ENCODE data around the gene PIGO.

The PIGO gene

DNA sequence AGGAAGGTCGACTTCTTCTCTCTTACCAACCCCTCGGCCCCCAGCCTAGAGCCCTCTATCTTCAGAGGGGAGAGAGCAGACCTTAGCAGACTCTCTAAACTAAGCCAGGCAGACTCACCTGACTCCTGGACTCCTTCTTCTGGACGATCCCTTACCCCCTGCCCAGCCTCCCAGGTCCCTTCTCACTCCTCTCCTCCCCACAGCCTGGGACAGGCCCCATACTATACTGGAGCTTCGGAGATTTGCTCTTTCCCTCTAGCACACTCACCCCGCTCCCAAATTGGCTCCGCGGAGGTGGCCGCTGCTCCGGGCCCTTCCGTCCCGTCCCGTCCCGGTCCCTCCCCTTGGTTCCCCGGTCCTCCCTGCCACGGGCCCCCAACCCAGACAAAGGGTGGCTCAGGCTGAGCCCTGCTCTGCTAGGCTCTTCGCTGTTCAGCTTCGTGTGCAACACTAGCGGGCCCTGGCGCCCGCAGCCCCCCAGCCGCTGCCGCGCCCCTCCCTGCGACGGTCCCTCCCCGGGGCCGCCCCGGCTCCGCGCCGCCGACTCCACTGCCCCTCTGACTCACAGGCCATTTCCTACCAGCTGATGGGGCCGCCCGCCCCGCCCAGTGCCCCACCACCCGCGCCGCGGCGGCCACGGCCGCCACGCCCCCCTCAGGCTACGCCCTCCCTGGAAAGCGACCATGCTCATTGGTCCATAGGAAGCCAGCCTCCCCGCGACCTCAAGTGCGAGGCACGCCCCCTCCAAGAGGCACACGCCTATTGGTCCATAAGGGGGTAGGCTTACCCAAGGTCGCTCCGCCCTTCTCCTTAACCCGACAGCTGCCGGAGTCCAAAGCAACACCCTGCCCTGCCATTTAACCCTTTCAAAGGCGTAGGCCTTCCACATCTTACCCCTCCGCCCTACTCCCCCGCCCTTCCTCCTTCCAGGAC, 14.9 kb upstream of the PIGO start:
- peak; percentile 96 for DNase-seq
- Mint-ChIP-seq H3K27ac (peak overlapping the region; percentile 91), H3K4me3 (peak overlapping the region; percentile 73), H3K4me1 (ENCODE audit: low read depth) (peaks cover 55% of the 10 kb centered on the region), H3K9me3 (no peaks in the 10 kb centered on the region), H3K27me3 (no peaks in the 10 kb centered on the region), H3K36me3 (ENCODE audit: low read depth) (peaks cover 5% of the 10 kb centered on the region)

DNA sequence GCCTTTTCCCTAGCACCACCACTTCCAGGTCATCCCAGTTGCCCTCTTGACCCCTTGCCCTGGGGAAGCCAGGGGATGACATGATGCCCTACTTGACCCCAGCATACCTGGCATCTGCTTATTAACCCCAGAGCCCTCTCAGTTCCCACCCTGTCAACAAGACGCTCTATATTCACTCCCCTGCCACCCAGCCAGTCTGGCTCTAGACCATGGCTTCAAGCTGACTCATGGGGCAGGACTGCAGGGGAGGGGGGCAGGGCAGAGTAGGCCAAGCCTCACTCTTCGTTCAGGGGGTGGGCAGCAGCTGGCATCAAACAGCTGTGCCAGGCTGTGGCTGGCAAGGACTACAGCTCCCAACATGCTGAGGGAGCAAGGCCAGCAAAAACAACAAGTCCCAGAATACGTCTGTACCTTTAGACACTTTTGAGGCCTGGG, 14.0 kb upstream of the PIGO start:
- DNase-seq = no peak
- no peaks in the 10 kb centered on the region for H3K9me3 Mint-ChIP-seq
- H3K27me3 Mint-ChIP-seq = no peaks in the 10 kb centered on the region
- peaks cover 13% of the 10 kb centered on the region for H3K36me3 Mint-ChIP-seq (ENCODE audit: low read depth)
- no peak overlapping the region for H3K27ac Mint-ChIP-seq
- peaks cover 46% of the 10 kb centered on the region for H3K4me1 Mint-ChIP-seq (ENCODE audit: low read depth)
- peak overlapping the region; percentile 73 for H3K4me3 Mint-ChIP-seq

DNA sequence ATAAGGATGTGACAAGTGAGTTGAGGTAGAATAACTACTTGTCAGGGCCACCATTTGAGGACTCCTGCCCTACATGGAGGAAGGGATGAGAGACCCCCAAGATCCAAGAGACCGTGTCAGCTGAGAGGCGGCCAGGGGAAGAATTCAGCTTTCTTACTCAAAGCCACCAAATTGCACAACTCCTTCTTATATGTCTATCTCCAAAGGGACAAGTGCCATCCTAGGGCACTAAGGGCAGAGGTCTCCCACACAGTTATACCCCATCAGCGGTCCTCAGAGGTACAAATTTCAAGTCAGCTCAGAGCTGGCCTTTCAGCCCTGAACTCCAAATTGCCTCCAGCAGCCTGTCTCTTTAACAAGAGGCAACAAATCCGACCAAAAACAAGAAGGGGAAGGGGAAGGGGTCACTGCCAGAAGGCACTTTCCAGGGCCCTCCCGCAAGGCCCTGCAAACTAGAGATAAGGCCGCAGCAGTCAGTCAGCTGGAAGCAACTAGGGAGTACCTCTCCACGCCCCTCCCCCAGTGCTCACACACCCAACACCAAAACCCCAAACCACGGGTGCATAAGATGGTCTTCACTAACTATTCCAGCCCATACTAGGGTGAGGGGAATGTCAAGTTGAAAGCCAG, 12.7 kb upstream of the PIGO start:
- Mint-ChIP-seq H3K9me3 (no peaks in the 10 kb centered on the region), H3K36me3 (ENCODE audit: low read depth) (peaks cover 13% of the 10 kb centered on the region), H3K4me1 (ENCODE audit: low read depth) (peaks cover 33% of the 10 kb centered on the region), H3K27me3 (no peaks in the 10 kb centered on the region), H3K4me3 (no peak overlapping the region), H3K27ac (peak overlapping the region; percentile 0)
- DNase-seq = no peak

DNA sequence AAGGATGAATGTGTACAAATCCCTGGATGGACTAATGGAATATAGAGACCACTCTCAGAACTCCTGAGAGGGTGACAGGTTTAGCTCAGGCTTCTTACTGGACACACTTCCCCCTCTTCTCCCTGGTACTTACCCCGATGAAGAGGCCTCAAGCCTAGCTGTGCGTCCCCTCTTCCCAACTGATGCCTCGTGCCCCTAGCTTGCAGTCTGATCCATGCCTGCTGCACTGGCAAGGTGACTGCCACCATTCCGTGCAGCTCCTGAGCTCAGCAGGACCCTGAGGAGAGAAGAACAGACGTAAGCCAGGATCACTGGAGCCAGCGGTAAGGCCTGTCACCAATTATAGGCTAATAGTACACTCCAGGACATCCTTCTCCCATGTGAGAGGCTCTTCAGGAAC, 12.1 kb upstream of the PIGO start:
- Mint-ChIP-seq H3K4me1 (ENCODE audit: low read depth) (peaks cover 32% of the 10 kb centered on the region), H3K36me3 (ENCODE audit: low read depth) (peaks cover 13% of the 10 kb centered on the region), H3K27me3 (no peaks in the 10 kb centered on the region), H3K9me3 (no peaks in the 10 kb centered on the region), H3K4me3 (no peak overlapping the region), H3K27ac (peak overlapping the region; percentile 0)
- DNase-seq = no peak

DNA sequence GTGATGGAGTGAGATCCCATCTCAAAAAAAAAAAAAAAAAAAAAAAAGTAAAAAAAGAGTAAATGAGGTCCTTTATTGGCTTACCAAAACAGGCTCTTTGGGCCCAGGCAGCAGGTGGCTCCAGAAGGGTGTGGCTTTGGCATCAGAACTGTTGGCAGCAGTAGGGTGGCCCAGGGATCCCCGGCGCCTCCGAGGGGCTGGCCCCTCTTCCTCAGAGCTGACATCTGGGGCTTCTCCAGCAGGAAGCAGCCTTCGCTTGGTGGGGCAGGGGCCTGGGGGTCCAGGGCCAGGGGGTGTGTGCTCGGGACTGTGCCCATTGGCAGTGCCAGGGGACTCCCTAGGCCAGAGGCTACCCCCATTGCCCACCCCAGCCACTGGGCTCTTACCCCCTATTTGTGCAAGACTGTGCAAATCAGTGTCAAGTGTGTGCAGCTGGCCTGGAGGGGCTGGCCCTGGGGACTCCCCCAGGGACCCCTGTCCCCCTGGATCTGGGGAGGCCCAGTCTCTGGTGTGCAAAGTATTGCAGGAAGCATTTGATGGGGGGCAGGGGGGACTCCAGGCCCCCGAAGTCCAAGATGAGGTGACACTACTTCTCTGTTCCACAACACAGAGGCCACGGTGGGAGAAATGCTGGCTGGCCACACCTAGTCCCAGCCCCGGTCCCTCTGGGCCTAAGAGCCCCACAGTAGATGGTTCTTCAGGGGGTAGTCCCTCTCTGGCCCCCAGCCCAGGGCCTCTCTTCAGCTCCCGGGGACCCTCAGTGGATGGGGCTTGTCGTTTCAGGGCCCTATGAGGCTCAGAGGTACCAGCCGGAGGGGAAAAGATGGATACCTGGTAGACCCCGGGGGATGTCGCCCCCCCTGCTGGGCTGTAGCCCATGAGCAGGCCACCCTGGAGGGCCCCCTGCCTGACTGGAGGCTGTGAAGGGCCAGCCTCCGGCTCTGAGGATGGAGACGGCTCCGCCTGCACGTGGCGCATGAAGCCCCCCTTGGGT, 11.2 kb upstream of the PIGO start:
- Mint-ChIP-seq H3K4me1 (ENCODE audit: low read depth) (peaks cover 32% of the 10 kb centered on the region), H3K9me3 (no peaks in the 10 kb centered on the region), H3K27ac (no peak overlapping the region), H3K4me3 (no peak overlapping the region), H3K27me3 (no peaks in the 10 kb centered on the region), H3K36me3 (ENCODE audit: low read depth) (peaks cover 20% of the 10 kb centered on the region)
- no peak for DNase-seq

DNA sequence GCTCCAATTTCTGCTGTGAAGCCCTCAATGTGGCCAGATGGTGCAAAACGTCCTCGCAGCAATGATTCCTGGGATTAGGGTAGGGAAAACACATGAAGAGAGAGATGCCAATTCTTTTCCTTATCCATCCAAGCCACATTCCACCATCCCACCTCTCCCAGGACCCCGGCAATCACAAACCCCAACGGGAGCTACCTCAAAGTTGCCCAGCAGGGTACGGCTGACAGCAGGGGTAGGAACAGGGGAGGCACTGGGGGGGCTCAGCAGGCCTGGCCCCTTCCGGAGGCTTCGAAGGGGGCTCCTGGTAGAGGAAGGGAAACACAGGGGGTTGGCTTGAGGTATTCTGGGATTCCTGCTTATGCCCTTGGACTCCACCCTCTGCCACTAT, 9.9 kb upstream of the PIGO start:
- H3K27me3 Mint-ChIP-seq = no peaks in the 10 kb centered on the region
- no peak overlapping the region for H3K27ac Mint-ChIP-seq
- H3K36me3 Mint-ChIP-seq (ENCODE audit: low read depth) = peaks cover 33% of the 10 kb centered on the region
- H3K9me3 Mint-ChIP-seq = no peaks in the 10 kb centered on the region
- H3K4me1 Mint-ChIP-seq (ENCODE audit: low read depth) = peaks cover 31% of the 10 kb centered on the region
- H3K4me3 Mint-ChIP-seq = no peak overlapping the region
- DNase-seq = no peak

DNA sequence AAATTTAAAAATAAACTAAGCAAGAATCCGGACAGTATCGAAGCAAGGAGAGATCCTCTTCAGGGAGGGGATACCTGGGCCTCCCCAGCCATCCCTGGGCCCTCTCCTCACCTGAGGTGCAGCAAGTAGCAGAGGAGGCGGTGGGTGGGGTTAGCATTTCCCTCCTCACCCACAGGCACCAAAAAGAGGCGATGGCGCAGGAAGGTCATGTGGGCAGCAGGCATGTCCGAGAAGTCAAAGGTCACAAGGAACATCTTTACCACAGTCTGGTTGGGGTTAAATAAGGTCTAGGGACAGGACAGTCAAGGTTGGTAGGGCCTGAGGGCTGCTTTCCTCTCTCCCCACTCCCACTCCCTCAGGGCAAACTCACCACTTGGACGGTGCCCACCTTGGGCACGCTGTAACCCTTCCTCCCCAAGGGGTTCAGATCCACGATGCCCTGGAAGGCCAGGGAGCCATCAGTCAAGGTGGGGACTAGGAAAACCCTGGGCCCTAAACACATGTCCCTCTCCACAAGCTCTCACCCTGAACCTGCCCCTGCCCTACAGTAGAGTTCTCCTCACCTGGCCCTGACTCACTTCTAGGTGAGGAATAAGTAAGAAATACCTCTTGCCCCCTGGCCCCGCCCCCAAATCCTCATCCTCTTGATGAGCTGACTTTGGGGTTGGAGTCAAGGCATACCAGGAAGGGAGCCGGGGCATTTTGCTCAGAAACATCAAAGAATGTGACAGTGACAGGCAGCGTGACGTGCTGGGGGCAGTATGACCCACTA, 9.4 kb upstream of the PIGO start:
- Mint-ChIP-seq H3K9me3 (no peaks in the 10 kb centered on the region), H3K27ac (no peak overlapping the region), H3K4me1 (ENCODE audit: low read depth) (peaks cover 33% of the 10 kb centered on the region), H3K4me3 (no peak overlapping the region), H3K36me3 (ENCODE audit: low read depth) (peaks cover 38% of the 10 kb centered on the region), H3K27me3 (no peaks in the 10 kb centered on the region)
- DNase-seq = no peak

DNA sequence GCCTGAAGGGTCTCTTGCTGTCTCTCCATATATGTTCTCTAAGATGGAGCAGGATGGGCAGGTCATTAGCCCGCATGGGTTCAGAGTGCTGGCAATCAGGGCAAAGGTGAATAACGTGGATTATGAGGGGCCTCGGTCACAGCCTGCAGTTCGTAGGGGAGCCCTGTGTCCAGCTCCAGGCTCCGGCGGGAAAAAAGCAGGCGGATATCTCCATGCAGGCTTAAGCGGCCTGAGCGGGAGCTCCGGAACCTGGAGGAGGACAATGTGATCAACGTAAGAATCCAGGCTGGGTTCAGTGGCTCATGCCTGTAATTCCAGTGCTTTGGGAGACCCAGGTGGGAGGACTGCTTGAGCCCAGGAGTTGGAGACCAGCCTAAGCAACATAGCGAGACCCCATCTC, 8.7 kb upstream of the PIGO start:
- Mint-ChIP-seq H3K9me3 (no peaks in the 10 kb centered on the region), H3K4me1 (ENCODE audit: low read depth) (peaks cover 32% of the 10 kb centered on the region), H3K36me3 (ENCODE audit: low read depth) (peaks cover 45% of the 10 kb centered on the region), H3K27me3 (no peaks in the 10 kb centered on the region), H3K27ac (peak overlapping the region; percentile 57), H3K4me3 (no peak overlapping the region)
- DNase-seq = no peak

DNA sequence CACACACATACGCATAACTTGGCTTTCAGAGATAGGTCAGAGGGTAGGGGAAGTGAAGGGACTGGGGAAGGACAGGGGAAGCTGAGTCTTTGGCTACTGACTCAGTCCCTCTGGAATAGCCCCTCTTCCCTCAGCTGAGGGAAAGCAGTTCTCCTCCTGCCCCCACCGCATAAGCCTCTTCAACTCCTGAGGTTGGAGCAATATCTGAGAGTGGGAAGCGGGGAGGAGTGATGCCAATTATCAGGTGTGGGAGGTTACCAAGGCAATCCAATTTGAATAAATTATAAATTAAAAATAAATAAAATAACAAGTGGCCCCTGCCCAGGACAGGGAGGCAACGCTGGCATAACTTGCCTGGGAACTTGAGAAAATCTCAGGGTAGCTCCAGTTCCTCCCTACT, 8.2 kb upstream of the PIGO start:
- Mint-ChIP-seq H3K36me3 (ENCODE audit: low read depth) (peaks cover 50% of the 10 kb centered on the region), H3K4me3 (no peak overlapping the region), H3K9me3 (no peaks in the 10 kb centered on the region), H3K27ac (peak overlapping the region; percentile 50), H3K4me1 (ENCODE audit: low read depth) (peaks cover 31% of the 10 kb centered on the region), H3K27me3 (no peaks in the 10 kb centered on the region)
- no peak for DNase-seq

DNA sequence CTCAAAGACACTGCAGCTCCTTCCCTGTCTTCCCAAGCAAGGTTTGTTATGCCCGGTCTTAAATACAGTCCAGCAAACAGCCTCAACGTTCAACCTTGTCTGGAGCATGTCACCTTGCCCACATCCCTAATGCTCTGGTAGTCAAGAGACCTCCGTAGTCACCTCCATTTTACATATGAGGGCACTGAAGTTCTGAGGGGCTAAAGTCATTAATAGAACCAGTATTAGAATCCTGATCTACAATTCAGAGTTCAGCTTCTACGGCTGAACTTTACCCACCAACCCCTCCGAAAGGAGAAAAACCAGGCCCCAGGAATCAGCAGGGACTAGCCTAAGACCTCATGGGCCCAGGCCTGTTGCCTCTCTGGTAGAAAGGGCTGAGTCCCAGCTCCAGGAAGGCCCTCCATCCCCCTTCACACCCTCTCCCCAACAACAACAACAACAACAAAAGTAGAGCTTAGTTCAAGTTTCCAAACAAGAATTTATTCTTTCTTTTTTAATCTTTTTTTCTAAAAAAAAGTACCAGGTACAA, 7.3 kb upstream of the PIGO start:
- H3K27ac Mint-ChIP-seq = peak overlapping the region; percentile 99
- H3K36me3 Mint-ChIP-seq (ENCODE audit: low read depth) = peaks cover 59% of the 10 kb centered on the region
- DNase-seq = no peak
- peak overlapping the region; percentile 100 for H3K4me3 Mint-ChIP-seq
- peaks cover 31% of the 10 kb centered on the region for H3K4me1 Mint-ChIP-seq (ENCODE audit: low read depth)
- no peaks in the 10 kb centered on the region for H3K9me3 Mint-ChIP-seq
- no peaks in the 10 kb centered on the region for H3K27me3 Mint-ChIP-seq

DNA sequence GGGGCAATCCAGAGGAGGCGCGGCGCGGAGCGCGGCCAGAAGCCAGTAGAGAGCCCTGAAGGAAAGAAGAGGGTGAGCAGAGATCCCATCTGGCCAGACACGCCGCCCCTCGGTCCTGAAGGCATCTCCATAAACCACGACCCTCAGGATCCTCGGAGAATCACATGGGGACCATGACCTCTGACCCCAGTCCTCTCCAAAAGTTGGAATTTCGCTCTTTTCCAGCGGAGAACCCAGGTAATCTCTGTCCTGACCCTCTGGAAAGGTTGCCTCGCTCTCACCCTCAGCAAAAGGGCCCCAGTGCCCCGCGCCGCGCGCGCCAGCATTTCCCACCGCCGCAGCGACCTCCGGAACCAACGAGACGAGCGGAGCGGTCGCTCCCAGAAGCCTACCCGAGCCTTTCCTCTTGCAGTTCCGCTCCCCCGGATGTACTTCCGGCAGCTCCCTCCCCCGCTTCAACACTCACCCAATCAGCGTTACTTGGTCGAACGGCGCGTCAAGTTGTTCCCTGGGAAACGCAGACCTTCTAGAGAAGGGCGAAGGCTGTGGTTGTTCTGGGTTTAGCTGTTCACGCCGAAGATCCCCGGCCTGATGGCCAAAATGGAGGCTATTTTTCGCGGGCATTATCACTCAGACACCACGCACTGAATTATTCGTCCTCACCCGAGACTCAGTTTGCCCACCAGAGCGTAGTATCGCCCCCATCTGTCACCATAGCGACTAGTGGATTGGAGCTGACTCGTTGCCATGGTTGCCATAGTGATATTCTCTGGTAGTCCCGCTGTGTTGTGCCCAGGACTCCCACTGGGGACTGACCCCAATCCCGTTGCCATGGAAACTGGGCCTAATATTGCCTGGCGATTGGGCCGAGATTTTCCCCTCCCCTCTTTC, 6.6 kb upstream of the PIGO start, which contains the start of gene STOML2:
STOML2 (minus strand) TSS at position 363 of the 891 bp plus-strand sequence; CDS start at position 326, 37 bp downstream.
- Mint-ChIP-seq H3K36me3 (ENCODE audit: low read depth) (peaks cover 63% of the 10 kb centered on the region), H3K27ac (peak within 1 kb of the TSS; percentile 99), H3K9me3 (no peaks in the 10 kb centered on the region), H3K27me3 (no peaks in the 10 kb centered on the region), H3K4me3 (peak within 1 kb of the TSS; percentile 100), H3K4me1 (ENCODE audit: low read depth) (peaks cover 32% of the 10 kb centered on the region)
- peak; percentile 91 for DNase-seq

DNA sequence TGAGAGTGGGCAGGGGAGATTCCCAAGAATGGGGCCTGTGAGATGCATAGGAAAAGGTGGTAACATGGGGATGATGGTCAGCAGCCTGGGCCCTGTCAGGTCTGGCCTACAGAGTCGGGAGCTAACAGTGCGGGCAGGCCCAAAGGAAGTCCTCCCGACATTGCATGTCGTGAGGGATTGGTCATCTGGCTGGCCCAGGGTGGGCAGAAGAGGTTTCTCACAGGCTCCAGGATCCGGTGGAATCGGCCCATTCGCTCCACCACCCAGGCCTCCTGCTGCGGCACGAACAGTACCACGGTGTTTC, 6.0 kb upstream of the PIGO start:
- peaks cover 68% of the 10 kb centered on the region for H3K36me3 Mint-ChIP-seq (ENCODE audit: low read depth)

DNA sequence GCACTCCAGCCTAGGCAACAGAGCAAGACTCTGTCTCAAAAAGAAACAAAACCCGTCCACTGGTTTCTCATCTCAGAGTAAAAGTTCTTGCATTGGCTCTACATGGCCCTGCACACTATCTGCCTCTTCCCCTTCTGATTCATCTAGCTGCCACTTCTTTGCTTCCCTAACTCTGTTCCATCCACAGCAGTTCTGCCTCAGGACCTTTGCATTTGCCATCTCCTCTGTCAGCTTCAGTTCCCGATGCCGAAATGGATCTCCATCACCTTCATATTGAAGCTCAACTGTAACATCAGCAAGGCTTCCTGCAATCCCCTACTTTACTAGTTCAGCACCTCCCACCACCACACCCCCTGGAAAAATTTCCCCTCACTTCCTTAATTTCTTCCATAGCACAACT, 1.2 kb upstream of the PIGO start:
- Mint-ChIP-seq H3K27me3 (no peaks in the 10 kb centered on the region), H3K4me3 (no peak overlapping the region), H3K36me3 (ENCODE audit: low read depth) (peaks cover 79% of the 10 kb centered on the region), H3K27ac (no peak overlapping the region), H3K9me3 (no peaks in the 10 kb centered on the region), H3K4me1 (ENCODE audit: low read depth) (peaks cover 53% of the 10 kb centered on the region)
- no peak for DNase-seq

More for the DNA sequence above, 6.0 kb upstream of the PIGO start:
- DNase-seq = no peak
- H3K27ac Mint-ChIP-seq = peak overlapping the region; percentile 99
- peaks cover 36% of the 10 kb centered on the region for H3K4me1 Mint-ChIP-seq (ENCODE audit: low read depth)
- no peaks in the 10 kb centered on the region for H3K9me3 Mint-ChIP-seq
- peak overlapping the region; percentile 100 for H3K4me3 Mint-ChIP-seq
- H3K27me3 Mint-ChIP-seq = no peaks in the 10 kb centered on the region

Data from activated T-cell treated with anti-CD3 and anti-CD28 coated beads, Interleukin-2, amount 50 U/mL, for 24 hours (primary cell).